ENCODE data around the gene PTPRD. TPM values are rescaled to one million over a fixed set of nuclear protein-coding genes. Genes with fewer than 3 reads are reported as not detected.

PTPRD gene
- total RNA-seq, 1 experiment from 2014 or later: not detected

DNA sequence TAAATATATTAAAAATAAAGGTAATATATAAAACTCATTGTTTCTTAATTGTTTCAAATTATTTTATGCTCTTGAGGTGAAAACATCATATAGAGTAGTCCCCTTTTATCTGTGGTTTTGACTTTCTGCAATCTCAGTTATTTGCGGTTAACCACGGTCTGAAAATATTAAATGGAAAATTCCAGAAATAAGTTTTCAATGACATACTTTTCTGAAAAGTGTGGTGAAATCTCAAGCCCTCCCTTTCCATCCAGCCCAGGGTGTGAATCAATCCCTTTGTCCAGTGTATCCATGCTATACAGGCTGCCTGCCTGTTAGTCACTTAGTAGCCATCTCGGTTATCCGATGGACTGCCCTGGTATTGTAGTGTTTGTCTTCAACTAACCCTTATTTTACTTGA is 2266.5 kb downstream of the PTPRD start:
- Histone ChIP-seq H3K27ac (ENCODE audit: low read length) (no peak overlapping the region), H3K27me3 (ENCODE audit: control insufficient read depth, insufficient read depth, low read length) (no peaks in the 10 kb centered on the region), H3K36me3 (ENCODE audit: control insufficient read depth, insufficient read depth, low read length) (no peaks in the 10 kb centered on the region), H3K4me1 (ENCODE audit: control insufficient read depth, insufficient read depth, low read length) (no peaks in the 10 kb centered on the region), H3K9me3 (ENCODE audit: control insufficient read depth, insufficient read depth, low read depth, low read length) (no peaks in the 10 kb centered on the region), H3K4me3 (ENCODE audit: low read depth in 2 of 2, low read length in 2 of 2) (no peak overlapping the region)
- ChIA-PET POLR2A (no interaction called here), CTCF (no interaction called here)
- no TSS peak for BruUV-seq (replicated peaks)
- TF ChIP-seq, protein P1, sequence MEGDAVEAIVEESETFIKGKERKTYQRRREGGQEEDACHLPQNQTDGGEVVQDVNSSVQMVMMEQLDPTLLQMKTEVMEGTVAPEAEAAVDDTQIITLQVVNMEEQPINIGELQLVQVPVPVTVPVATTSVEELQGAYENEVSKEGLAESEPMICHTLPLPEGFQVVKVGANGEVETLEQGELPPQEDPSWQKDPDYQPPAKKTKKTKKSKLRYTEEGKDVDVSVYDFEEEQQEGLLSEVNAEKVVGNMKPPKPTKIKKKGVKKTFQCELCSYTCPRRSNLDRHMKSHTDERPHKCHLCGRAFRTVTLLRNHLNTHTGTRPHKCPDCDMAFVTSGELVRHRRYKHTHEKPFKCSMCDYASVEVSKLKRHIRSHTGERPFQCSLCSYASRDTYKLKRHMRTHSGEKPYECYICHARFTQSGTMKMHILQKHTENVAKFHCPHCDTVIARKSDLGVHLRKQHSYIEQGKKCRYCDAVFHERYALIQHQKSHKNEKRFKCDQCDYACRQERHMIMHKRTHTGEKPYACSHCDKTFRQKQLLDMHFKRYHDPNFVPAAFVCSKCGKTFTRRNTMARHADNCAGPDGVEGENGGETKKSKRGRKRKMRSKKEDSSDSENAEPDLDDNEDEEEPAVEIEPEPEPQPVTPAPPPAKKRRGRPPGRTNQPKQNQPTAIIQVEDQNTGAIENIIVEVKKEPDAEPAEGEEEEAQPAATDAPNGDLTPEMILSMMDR (IDR thresholded peaks at IDR 0.05): no peak
- TF ChIP-seq TCF7L2 (IDR thresholded peaks at IDR 0.05; ENCODE audit: low read depth, low read length) (no peak), POLR2AphosphoS5 (IDR thresholded peaks at IDR 0.05; ENCODE audit: low read depth, low read length) (no peak), SIN3A (IDR thresholded peaks at IDR 0.05; ENCODE audit: borderline replicate concordance, insufficient read depth, low read depth, low read length) (no peak)
- TF ChIP-seq, protein P2, sequence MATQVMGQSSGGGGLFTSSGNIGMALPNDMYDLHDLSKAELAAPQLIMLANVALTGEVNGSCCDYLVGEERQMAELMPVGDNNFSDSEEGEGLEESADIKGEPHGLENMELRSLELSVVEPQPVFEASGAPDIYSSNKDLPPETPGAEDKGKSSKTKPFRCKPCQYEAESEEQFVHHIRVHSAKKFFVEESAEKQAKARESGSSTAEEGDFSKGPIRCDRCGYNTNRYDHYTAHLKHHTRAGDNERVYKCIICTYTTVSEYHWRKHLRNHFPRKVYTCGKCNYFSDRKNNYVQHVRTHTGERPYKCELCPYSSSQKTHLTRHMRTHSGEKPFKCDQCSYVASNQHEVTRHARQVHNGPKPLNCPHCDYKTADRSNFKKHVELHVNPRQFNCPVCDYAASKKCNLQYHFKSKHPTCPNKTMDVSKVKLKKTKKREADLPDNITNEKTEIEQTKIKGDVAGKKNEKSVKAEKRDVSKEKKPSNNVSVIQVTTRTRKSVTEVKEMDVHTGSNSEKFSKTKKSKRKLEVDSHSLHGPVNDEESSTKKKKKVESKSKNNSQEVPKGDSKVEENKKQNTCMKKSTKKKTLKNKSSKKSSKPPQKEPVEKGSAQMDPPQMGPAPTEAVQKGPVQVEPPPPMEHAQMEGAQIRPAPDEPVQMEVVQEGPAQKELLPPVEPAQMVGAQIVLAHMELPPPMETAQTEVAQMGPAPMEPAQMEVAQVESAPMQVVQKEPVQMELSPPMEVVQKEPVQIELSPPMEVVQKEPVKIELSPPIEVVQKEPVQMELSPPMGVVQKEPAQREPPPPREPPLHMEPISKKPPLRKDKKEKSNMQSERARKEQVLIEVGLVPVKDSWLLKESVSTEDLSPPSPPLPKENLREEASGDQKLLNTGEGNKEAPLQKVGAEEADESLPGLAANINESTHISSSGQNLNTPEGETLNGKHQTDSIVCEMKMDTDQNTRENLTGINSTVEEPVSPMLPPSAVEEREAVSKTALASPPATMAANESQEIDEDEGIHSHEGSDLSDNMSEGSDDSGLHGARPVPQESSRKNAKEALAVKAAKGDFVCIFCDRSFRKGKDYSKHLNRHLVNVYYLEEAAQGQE (IDR thresholded peaks at IDR 0.05; ENCODE audit: insufficient read depth in 1 of 2, low read depth in 2 of 2, low read length in 1 of 2): no peak
- intact Hi-C loops (cut with micrococcal nuclease; ENCODE audit: unreplicated experiment) (no loop called here), in situ Hi-C loops (cut with HindIII; ENCODE audit: low pct_unique_long_range_greater_than_20kb, low sequenced_read_pairs) (no loop called here)
- no peak for DNase-seq (ENCODE audit: low read depth, low spot score)
- no peak for ATAC-seq

DNA sequence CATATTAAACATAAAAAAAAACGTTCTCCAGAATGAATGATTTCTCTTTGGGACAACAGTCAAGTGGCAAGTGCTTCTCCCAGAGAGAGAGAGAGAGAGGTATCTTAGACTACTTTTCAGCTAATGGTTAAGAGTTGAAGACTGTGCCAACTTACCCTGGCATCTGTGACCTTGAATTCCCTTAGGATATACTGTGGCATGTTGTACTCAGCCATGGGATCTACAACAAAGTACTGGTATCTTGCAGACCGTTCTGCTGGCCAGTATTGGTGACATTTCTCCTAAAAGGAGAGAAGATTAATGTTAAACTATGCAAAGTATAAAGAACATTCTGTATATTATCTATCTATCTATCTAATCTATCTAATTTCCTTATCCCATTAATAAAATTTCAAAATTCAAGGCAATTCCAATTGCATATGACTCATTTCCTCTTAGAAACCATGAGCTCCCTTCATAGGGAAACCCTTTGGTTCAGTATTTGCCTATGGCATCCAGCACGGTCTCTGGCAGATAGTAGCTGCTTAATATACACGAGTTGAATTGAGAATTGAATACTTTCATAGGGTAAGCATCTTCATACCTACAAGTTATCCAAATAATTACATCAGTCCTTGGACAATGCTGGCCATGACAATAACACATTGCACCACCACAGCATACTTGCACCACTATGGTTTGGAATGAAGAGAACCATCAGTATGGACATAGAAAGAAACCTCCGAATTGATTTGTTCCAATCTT is 2273.9 kb downstream of the PTPRD start:
- Histone ChIP-seq H3K9me3 (ENCODE audit: control insufficient read depth, insufficient read depth, low read depth, low read length) (no peaks in the 10 kb centered on the region), H3K27me3 (ENCODE audit: control insufficient read depth, insufficient read depth, low read length) (no peaks in the 10 kb centered on the region), H3K36me3 (ENCODE audit: control insufficient read depth, insufficient read depth, low read length) (no peaks in the 10 kb centered on the region), H3K27ac (ENCODE audit: low read length) (no peak overlapping the region), H3K4me3 (ENCODE audit: low read depth in 2 of 2, low read length in 2 of 2) (no peak overlapping the region), H3K4me1 (ENCODE audit: control insufficient read depth, insufficient read depth, low read length) (no peaks in the 10 kb centered on the region)
- in situ Hi-C loops (cut with HindIII; ENCODE audit: low pct_unique_long_range_greater_than_20kb, low sequenced_read_pairs) (no loop called here), intact Hi-C loops (cut with micrococcal nuclease; ENCODE audit: unreplicated experiment) (no loop called here)
- no peak for TF ChIP-seq POLR2AphosphoS5 (IDR thresholded peaks at IDR 0.05; ENCODE audit: low read depth, low read length)
- TF ChIP-seq SIN3A (IDR thresholded peaks at IDR 0.05; ENCODE audit: borderline replicate concordance, insufficient read depth, low read depth, low read length): no peak
- TF ChIP-seq, protein P1 (IDR thresholded peaks at IDR 0.05): no peak
- TF ChIP-seq TCF7L2 (IDR thresholded peaks at IDR 0.05; ENCODE audit: low read depth, low read length): no peak
- TF ChIP-seq, protein P2 (IDR thresholded peaks at IDR 0.05; ENCODE audit: insufficient read depth in 1 of 2, low read depth in 2 of 2, low read length in 1 of 2): no peak
- POLR2A ChIA-PET: no interaction called here
- BruUV-seq (replicated peaks): no TSS peak
- ATAC-seq: no peak
- DNase-seq (ENCODE audit: low read depth, low spot score): no peak
- CTCF ChIA-PET: no interaction called here
